Stimulated activated CD8-positive, alpha-beta memory T cell treated with anti-CD3 and anti-CD28 coated beads, Interleukin-4, amount 100 ng/mL, for 1 hour (primary cell): ENCODE measurements around the gene LIMA1.
"Not testable (repeated sequence)": the region's sequence is repeated elsewhere in the genome, so short reads cannot be mapped to it uniquely, and the experiment has no call there.

Experiments used
- DNase-seq, 2 donors: peaks; one replicate each; pipeline ENCODE4 v3.0.0-alpha.2; 2020; ENCODE audit warnings: low read depth in 2 of 2, low spot score in 1 of 2

Gene LIMA1

DNA sequence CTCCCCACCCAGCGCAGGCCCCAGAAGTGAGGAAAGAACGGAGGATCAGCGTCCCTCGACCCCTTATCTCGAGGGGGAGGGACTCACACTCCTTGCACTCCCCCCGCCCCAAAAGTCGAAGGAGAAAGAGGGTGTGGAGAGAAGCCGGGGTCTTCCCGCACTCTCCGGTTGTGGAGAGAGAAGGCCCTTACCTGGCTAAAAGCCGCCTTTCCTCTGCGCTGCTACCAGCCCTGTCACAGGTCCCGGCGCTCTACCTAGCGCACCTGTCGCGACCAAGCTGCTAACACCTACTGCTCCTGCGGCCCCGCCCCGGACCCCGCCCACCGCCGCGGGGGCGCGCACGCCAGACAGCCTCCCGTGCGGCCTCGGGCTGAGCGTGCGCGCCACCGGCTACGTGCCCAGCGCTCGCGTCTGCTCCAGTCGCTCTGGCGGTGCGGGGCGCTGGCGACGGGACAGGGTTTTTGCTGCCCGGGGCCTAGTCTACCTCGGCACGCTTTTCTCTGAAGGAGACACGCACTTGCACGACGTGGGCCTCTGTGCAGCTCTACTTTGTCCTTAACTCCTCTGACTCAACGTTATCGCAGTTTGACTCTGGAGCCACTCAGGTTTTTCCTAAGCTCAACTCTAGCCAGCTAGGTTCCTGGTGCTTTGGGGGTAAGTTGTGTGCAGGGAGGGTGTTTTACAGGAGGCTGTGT is at the start of gene LIMA1:
Gene LIMA1 (minus strand): TSS at position 292 of the 695 bp plus-strand sequence. CDS start 34,769 bp downstream, outside the sequence.
- DNase-seq, result peak; percentile 71 to 83

DNA sequence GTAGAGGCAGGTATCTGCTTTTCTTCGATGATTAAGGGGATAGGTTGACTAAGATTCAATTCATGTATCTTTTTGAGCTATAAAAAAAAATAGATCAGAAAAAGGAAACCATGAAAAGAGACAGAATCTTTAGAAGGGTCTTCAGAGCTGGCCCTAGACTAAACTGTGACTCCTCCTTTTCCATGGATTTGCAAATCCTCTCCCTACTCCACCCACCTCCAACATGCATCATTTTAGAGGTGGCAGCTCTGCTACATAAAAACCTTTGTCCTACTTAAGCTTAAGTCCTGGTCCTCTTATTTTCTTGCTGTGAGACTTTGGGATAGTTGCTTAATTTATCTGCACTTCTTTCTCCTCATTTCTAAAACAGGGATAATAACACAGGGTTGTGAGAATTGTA is 48.4 kb upstream of the LIMA1 start:
- no peak for DNase-seq

DNA sequence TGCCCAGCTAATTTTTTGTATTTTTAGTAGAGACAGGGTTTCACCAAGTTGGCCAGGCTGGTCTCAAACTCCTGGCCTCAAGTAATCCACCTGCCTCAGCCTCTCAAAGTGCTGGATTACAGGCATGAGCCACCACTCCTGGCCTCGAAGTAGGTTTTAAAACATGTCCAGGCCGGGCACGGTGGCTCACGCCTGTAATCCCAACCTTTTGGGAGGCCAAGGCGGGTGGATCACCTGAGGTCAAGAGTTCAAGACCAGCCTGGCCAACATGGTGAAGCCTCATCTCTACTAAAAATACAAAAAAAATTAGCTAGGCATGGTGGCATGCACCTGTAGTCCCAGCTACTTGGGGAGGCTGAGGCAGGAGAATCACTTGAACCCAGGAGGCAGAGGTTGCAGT is 45.3 kb upstream of the LIMA1 start:
- not testable (repeated sequence) for DNase-seq

DNA sequence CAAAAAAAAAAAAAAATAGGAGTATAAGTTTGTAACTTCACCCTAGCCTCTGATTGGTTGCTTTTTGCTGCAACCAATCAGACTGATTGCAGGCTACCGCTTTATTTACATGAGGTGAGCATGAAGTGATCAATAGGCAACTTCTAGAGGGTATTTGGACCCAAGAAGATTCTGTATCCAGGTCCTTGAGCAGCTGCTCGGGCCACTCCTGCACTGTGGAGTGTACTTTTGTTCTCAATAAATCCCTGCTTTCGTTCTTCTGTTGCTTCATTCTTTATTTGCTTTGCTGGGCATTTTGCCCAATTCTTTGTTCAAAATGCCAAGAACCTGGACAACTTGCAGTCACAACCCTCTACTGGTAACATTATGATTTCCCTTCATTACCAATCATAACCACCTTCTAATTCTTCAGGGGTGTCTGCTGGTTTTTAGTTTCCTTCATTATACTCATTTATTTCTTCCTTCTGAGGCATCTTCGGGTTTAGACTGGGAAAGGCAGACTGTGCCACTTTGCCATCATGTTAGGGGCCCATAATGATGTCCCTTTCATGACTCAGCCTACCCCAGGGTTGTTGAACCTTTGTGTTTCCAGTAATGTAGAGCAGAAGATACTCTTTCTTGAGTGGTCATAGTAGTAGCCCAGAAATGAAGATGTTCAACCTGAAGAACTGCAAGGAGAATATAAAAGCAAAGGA is 43.4 kb upstream of the LIMA1 start:
- no peak for DNase-seq

DNA sequence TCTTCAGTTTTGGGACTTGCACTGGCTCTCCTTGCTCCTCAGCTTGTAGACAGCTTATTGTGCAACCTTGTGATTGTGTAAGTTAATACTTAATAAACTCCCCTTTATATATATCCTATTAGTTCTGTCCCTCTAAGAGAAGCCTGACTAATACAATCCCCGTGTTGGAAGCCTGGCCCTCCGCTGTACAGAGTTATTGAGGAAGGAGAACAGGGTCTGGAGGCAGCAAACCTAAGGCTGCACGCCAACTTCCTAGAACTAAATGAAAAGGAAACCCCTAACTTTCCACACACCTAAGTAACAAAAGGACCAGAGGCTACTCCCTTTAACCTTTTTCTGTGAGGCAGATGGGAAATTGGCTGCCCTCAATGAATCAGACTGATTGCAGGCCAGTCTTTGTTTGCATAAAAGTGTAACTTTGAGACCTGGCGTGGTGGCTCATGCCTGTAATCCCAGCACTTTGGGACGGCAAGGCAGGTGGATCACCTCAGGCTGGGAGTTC is 42.6 kb upstream of the LIMA1 start:
- no peak for DNase-seq

DNA sequence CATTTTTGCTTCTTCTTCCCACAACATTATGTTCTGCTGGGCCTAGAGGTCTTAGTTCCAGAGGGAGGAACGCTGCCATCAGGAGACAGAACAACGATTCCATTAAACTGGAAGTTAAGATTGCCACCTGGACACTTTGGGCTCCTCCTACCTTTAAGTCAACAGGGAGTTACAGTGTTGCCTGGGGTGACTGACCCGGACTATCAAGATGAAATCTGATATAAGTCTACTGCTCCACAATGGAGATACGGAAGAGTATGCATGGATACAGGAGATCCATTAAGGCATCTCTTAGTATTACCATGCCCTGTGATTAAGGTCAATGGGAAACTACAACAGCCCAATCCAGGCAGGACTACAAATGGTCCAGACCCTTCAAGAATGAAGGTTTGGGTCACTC is 41.5 kb upstream of the LIMA1 start:
- DNase-seq, result not testable (repeated sequence)

DNA sequence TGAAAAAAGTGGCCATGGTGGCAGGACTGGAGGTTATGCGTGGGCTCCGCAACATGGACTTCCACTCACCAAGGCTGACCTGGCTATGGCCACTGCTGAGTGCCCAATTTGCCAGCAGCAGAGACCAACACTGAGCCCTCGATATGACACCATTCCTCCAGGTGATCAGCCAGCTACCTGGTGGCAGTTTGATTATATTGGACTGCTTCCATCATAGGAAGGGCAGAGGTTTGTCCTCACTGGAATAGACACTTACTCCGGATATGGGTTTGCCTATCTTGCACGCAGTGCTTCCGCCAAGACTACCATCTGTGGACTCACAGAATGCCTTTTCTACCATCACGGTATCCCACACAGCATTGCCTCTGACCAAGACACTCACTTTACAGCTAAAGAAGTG is 40.8 kb upstream of the LIMA1 start:
- DNase-seq, result not testable (repeated sequence)

DNA sequence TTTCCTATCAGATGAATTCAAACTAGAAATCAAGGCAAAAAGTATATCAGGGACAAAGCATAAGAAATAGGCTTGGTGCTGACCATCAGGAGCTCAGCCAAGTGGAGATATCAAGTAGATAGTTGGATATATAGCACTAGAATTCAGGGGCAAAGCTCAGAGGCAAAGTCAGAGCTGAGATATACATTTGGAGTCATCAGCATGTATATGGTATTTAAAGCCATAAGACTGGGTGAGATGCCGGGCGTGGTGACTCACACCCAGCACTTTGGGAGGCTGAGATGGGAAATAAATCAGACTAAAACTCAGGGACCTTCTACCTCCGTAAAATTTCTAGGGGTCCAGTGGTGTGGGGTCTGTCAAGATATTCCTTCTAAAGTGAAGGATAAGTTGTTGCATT is 38.9 kb upstream of the LIMA1 start:
- no peak for DNase-seq

GRCh38 chr12:50317203-50317602 is 33.9 kb upstream of the LIMA1 start:
- DNase-seq, result no peak

DNA sequence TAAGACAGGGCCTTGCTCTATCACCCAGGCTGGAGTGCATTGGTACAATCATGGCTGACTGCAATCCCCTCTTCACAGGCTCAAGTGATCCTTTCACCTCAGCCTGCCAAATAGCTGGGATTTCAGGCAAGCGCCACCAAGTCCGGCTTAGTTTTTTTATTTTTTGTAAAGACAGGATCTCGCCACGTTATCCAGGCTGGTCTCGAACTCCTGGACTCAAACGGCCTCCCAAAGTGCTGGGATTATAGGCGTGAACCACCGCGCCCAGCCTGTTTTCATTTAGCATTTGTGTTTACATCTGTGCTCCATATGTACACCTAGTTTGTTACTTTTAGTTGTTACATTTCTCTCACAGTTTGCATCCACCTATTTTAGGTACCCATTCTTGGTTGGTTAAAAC is 32.5 kb upstream of the LIMA1 start:
- no peak for DNase-seq

GRCh38 chr12:50314636-50315312 is 31.5 kb upstream of the LIMA1 start:
- DNase-seq, result no peak

DNA sequence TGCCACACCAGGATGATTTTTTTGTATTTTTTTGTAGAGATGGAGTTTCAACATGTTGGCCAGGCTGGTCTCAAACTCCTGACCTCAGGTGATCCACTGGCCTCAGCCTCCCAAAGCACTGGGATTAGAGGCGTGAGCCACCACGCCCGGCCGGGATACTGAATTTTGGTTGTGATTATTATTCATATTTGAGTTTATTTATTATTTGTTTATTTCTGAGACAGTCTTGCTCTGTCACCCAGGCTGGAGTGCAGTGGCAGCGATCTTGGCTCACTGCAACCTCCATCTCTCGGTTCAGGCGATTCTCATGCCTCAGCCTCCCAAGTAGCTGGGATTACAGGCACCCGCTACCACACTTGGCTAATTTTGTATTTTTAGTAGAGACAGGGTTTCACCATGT is 30.7 kb upstream of the LIMA1 start:
- DNase-seq, result not testable (repeated sequence)

- no peak for DNase-seq
Measured at GRCh38 chr12:50313256-50313931, 30.1 kb upstream of the LIMA1 start.

GRCh38 chr12:50311858-50312609 is 28.7 kb upstream of the LIMA1 start:
- DNase-seq, result not testable (repeated sequence)

DNA sequence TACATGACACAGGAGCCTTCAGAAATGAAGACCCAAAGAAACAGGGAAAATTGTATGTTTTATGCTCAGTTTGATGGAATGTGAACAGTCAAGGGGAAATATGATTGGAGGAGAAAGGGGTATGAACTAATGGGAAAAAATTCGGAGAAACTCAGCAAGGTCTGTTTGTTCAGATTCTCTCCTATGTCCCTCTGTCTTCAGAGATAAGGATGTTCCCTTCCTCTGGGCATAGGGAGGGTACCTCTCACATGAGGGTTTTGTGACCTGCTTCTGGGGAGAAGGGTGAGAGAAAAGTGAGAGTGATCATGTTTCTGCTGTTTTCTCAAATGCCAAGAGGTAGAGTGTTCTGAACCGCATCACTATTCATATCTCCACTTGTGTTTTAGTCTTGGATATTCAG is 26.6 kb upstream of the LIMA1 start:
- DNase-seq, result no peak

DNA sequence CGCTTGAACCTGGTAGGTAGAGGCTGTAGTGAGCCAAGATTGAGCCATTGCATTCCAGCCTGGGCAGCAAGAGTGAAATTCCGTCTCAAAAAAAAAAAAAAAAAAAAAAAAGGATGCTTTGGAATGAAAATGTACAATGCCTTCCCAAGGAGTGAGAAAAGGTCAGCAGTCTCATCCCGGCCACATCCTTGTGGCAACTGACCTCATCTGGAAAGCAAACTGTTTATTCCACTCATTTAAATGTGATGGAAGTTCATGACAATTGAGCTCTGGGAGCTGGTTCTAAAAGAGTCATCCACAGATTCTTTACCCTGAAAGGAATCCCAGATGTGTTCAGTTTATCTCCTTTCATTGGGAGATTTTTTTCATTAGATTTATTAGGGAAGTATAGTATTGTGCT is 19.4 kb upstream of the LIMA1 start:
- no peak for DNase-seq

GRCh38 chr12:50297996-50298395 is 14.7 kb upstream of the LIMA1 start:
- DNase-seq, result no peak

DNA sequence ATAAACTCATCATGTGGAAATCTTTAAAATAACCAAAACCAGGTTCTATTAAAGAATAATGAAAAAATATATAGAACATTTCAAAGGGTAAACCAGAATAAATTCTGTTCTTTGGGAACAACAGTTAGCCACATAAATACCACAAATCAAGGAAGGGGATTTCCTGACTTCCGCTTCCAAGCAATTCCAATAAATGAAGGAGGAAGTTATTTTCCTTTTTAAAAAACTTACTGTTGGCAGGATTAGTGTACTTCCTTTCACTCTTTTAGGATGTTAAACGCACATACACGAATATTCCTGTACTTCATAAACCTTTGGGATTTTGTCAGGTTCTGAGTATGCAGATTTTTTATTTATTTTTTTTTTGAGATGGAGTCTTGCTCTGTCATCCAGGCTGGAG is 13.7 kb upstream of the LIMA1 start:
- DNase-seq, result no peak

DNA sequence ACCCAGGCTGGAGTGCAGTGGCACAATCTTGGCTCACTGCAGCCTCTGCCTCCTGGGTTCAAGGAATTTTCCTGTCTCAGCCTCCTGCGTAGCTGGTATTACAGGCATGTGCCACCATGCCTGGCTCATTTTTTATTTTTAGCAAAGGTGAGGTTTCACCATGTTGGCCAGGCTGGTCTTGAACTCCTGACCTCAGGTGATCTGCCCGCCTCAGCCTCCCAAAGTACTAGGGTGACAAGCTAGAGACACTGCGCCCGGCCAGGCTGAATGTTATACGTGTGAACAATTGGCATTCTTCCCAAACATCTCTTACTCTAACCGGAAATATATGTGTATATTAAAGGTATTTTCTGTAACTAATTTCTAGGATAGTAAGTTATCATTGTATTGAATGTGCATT is 13.2 kb upstream of the LIMA1 start:
- no peak for DNase-seq

DNA sequence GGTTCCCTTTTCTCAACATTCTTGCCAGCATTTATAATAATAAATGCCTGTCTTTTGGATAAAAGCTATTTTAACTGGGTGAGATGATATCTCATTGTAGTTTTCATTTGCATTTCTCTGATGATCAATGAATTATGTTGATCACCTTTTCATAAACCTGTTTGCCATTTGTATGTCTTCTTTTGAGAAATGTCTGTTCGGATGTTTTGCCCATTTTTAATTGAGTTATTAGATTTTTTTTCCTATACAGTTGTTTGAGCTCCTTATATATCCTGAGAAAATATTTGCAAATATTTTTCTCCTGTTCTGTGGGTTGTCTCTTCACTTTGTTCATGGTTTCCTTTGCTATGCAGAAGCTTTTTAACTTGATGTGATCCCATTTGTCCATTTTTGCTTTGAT is 8.1 kb upstream of the LIMA1 start:
- DNase-seq, result no peak

DNA sequence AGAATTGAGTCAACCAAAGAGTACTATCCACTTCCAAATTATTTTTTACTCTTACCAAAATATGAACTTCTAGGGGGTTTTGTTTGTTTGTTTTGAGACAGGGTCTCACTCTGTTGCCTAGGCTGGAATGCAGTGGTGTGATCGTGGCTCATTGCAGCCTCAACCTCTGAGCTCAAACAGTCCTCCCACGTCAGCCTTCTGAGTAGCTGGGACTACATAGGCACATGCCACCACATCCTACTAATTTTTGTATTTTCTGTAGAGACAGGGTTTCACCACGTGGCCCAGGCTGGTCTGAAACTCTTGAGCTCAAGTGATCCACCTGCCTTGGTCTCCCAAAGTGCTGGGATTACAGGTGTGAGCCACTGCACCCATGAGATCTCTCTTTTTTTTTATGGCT is 7.4 kb upstream of the LIMA1 start:
- DNase-seq, result not testable (repeated sequence)
